Activated T-cell treated with anti-CD3 and anti-CD28 coated beads, Interleukin-2, amount 50 U/mL, for 1 hour (primary cell): ENCODE results near the gene HARS2.
"Not testable (repeated sequence)": the region's sequence is repeated elsewhere in the genome, so short reads cannot be mapped to it uniquely, and the experiment has no call there.

Experiments
- DNase-seq: peaks from one replicate; pipeline ENCODE4 v3.0.0-alpha.2; 2020

The HARS2 gene

DNA sequence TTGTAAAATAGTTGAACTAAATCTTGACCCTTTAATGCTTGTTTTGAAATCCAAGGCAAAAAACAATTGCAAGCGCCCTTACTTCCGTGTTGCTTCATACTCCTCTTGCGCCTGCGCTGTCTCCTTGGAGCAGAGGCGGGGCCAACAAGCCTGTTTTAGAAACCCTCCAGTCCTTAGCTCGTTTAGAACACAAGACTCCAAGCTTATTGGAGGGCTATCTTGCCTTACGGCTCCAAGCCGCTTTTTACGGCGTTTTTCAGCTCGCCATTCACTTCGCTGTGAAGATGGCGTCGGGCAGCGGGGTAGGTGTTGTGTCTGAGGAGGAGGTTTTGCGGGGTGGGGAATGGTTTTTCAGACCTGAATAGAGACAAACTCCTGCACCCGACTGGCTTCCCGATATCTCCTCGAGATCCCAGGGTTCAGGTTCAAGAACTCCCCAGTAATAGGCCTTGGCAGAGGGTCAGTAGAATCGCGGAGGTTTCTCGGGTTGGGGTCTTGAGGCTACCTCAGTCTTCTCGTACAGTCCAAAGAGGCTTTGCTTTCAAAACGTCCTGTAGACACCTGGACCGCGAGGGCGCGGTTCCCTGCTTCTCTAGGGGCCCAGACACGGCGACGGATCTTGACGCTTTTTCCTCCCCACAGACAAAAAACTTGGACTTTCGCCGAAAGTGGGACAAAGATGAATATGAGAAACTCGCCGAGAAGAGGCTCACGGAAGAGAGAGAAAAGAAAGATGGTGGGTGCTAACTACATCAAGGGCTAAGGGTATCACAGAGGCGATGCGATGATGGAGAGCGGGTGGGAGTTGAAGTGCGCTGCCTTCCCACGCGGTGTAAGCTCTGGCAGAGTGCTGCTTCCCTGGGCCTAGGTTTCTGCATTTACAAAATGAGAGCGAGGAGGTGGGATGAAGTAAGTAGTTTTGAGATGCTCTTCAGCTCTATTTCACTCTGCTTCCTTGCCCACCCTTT lies 9.2 kb downstream of the HARS2 start, which contains the start of gene ZMAT2:
TSS of gene ZMAT2 (plus strand) at position 271 of the 968 bp plus-strand sequence. CDS start at position 285, 14 bp downstream.
- DNase-seq, result peak; percentile 89

DNA sequence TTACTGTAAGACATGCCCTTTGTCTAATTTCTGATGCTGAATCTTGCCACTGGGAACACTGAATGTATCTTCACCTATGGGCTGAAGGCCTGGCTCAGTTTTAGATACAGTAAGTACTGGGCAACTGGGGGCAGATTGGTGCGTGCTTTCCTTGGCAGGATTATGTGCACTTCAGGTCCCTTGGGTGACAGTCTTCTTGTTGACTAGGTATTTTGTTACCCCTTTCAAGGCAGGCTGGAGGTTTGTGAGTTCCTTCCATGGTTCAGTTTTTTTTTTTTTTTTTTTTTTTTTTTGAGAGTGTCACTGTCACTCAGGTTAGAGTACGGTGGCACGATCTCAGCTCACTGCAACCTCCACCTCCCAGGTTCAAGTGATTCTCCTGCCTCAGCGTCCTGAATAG lies 16.6 kb downstream of the HARS2 start:
- no peak for DNase-seq

GRCh38 chr5:140708787-140709186 lies 17.5 kb downstream of the HARS2 start:
- not testable (repeated sequence) for DNase-seq

DNA sequence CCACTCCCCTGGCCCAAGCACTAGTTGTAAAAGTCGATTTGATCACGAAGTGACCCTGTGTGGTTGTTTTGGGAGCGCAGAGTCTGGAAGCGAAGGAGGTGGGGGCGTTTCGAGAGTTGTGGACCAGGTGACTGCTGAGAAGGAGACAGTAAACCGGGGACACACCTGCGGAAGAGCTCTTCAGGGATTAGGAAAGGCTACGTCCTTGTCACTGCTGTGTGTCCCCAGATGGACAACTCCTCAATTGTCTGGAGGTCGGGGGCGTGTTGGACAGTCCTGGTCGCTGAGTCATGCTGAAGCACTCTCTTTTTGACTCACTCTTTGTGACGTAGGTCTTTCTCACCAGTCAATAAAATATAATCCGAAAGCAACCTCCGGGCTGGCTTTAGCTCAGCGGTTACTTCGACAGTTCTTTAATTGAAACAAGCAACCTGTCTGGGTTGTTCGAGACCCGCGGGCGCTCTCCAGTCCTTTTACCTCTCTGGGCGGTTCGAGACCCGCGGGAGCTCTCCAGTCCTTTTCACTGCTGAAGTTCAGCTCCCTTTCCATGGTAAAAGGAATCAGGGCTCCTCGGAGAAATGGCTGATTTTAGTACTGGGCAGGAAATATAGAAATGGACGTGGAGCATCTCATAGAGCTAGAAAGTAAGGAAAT lies 19.8 kb downstream of the HARS2 start:
- DNase-seq, result peak; percentile 79

DNA sequence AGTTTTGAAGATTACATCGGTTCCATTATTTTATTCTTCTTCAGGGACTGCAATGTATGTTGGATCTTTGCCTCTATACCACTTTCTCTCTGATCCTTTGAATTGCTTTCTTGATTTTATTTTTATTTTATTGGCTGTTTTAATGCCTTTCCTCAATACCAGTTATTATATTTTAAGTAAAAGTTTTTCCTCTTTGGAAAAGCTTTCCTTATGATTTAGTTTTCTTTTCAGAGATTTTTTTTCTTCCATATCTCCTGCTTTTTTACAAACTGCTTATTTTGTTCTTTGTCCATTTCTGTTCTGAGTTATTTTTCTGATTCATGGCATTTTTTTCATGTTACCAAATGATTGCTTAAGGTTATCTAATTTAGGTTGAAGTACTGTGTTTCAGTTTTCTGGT lies 20.5 kb downstream of the HARS2 start:
- no peak for DNase-seq

DNA sequence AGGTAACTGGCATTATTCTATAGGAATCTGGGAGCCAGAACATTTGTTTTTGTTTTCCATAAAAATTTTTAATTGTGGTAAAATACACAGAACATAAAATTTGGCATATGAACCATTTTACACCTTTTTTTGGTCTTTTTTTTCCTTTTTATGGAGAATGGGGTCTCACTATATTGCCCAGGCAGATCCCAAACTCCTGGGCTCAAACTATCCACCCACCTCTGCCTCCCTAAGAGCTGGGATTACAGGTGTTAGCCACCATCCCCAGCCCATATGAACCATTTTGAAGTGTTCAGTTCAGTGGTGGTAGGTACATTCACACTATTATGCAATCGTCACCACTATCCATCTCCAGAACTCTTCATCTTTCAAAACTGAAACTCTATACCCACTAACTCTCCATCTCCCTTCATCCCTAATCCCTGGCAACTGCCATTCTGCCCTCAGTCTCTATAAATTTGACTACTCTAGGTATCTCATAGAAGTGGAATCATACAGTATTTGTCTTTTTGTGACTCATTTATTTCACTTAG lies 22.4 kb downstream of the HARS2 start:
- no peak for DNase-seq

DNA sequence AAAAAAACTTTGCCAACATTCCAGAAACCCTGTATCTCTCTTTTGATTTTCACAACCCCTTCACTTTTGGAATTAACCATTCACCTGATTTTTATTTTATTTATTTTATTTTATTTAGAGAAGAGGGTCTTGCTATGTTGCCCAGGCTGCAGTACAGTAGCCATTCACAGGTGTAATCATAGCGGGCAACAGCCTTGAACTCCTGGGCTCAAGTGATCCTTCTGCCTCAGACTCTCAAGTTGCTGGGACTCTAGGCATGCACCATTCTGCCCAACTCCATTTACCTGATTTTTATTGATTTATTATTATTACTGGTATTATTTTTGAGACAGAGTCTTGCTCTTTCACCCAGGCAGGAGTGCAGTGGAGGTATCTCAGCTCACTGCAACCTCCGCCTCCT lies 25.0 kb downstream of the HARS2 start:
- not testable (repeated sequence) for DNase-seq

DNA sequence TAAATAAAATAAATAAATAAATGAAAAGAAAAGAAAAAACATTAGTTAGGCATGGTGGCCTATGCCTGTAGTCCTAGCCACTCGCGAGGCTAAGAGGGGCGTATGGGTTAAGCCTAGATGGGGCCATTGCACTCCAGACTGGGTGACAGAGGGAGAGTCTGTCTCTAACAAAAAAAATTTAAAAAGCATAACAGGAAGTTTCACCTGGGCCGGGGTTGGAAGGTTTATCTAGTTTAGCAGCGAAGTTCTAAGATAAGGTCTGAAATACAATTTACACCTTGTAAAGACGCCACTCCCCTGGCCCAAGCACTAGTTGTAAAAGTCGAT lies 27.0 kb downstream of the HARS2 start:
- no peak for DNase-seq

DNA sequence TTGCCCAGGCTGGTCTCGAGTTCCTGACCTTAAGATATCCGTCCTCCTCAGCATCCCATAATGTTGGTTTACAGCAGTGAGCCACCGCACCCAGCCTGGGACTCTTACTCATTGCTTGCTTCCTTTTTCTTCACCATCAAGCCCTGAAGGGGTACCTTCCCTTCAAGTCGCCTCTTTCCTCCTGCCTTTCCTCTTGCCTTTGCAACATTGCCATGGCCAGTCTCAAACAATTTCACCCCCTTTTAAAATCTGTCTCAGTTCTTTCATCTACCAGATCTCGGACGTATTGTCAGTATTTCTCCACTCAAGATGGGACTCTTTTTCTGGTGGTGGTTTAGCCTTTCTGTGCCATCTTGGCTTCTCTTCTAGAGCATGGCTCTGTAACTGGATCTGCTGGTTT lies 29.5 kb downstream of the HARS2 start:
- not testable (repeated sequence) for DNase-seq

GRCh38 chr5:140721395-140721794 lies 30.1 kb downstream of the HARS2 start:
- DNase-seq, result not testable (repeated sequence)

GRCh38 chr5:140725799-140726471 lies 34.7 kb downstream of the HARS2 start:
- DNase-seq, result peak; percentile 52

DNA sequence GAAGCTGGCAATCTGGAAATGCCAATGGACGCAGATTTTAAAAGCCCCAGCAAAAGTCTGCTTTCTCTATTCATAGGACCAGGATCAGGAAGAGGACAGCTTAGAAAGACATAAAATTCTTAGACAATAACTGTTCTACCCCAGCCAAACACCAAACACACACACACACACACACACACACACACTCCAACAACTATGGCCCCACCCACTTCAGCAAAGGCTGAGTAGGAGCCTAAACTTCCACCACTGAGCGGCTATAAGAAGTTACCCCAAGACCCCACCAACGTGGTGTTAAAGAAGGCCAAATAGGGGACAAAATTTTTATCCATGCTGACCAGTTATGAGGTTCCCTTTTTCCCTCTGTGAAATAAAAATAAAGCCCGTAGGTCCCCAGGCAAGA lies 41.8 kb downstream of the HARS2 start:
- no peak for DNase-seq

- DNase-seq, result no peak
These were observed 43.1 kb downstream of the HARS2 start for GRCh38 chr5:140734354-140734753.

DNA sequence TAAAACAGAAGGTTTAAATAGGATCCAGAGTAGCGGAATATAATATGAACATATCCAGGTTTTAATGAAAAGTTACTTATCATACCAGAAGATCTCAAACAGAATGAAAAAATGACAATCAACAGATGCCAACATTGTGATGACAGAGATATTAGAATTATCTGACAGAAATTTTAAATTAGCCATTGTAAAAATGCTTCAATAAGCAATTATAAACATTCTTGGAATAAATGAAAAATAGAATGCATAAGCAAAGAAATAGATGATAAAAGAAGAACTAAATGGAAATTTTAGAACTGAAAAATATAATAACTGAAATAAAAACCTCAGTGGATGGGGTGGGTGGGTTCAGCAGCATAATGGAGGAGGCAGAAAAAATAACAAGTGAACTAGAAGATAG lies 46.2 kb downstream of the HARS2 start:
- no peak for DNase-seq

DNA sequence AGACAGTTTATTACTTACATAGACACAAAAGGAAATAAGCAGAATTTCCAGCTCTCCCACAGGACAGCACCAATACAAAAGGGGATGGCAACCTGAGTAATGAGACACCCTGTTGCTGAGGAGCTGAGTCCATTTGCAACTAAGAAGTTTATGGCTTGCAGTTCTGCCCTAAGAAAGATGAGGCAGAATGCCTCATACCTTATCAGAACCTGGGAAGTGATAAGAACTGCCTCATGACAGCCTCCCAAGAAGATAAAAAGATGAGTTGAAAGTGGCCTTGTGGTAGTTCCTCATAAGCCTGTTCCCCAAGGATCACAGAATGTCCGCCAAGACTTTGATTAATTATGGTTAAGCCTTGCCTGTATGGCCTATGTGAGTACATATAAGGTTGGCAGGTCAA lies 50.7 kb downstream of the HARS2 start:
- no peak for DNase-seq
